ENCODE data around the gene TCEA2. TPM values are rescaled to one million over a fixed set of nuclear protein-coding genes. Genes with fewer than 3 reads are reported as not detected.

The TCEA2 gene
- polyA plus RNA-seq, 1 donor from 2014 or later, result 87.7 TPM

DNA sequence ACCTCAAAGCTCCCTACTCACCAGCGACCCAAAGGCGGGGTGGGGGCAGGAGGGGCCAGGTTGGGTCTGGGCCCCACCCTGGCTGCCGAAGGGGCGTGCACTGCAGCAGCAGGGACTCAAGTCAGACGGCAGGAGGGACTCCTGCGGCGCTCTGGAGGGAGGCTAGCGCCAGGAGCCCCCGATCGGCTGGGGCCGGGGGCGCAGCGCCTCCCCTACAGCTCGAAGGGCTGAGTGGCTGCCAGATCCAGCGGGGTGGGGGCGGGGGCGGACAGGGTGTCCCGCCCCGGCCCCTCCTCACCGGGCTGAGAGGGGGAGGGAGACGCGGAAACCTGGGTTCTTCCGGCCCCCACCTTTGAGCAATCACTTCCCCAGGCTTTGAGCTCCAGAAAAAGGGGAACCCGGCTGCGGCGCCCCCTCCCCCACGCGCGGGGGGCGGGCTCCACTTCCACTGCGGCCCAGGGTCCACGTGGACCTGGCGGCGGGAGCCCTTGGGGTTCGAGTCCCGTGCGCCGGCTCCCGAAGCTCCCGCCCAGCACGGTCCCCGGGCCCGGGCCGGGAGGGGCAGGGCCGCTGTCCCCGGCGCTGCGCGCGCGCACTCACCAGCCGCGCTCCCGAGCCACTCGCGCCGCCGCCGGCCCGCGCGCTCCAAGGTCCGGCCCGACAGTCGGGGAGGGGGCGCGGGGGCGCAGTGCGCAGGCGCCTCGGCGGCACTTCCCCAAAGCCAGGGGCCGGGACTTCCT is 16.4 kb downstream of the TCEA2 start, which contains the start of gene RGS19:
Gene RGS19 (minus strand): TSS at position 246 of the 740 bp plus-strand sequence. CDS start 2,632 bp downstream, outside the sequence.
- Histone ChIP-seq H3K9me3 (ENCODE audit: low read length) (no peaks in the 10 kb centered on the region), H3K27me3 (ENCODE audit: insufficient read depth, low read depth, low read length) (peaks cover 13% of the 10 kb centered on the region), H3K9me2 (ENCODE audit: insufficient read depth, low read length) (no peaks in the 10 kb centered on the region), H3K9ac (ENCODE audit: low read length) (peak within 1 kb of the TSS; percentile 60), H3K36me3 (ENCODE audit: insufficient read depth, low read length) (no peaks in the 10 kb centered on the region), H3F3A (ENCODE audit: insufficient read depth, low read length, poor library complexity, severe bottlenecking) (no peaks in the 10 kb centered on the region), H2AFZ (ENCODE audit: low read depth, low read length) (no peak within 1 kb of the TSS), H3K4me2 (ENCODE audit: low read length) (peak within 1 kb of the TSS; percentile 35), H4K20me1 (ENCODE audit: insufficient read depth) (no peaks in the 10 kb centered on the region), H3K79me2 (replicated peaks; ENCODE audit: insufficient read depth, low read length) (no peaks in the 10 kb centered on the region), H3K27ac (ENCODE audit: low read length) (no peak within 1 kb of the TSS), H3K4me3 (ENCODE audit: low read length) (peak within 1 kb of the TSS; percentile 70)
- no peak for TF ChIP-seq SMC3 (conservative IDR thresholded peaks at IDR 0.05; ENCODE audit: poor library complexity)
- peak; percentile 50 for TF ChIP-seq MXI1 (conservative IDR thresholded peaks at IDR 0.05; ENCODE audit: poor library complexity, severe bottlenecking)

DNA sequence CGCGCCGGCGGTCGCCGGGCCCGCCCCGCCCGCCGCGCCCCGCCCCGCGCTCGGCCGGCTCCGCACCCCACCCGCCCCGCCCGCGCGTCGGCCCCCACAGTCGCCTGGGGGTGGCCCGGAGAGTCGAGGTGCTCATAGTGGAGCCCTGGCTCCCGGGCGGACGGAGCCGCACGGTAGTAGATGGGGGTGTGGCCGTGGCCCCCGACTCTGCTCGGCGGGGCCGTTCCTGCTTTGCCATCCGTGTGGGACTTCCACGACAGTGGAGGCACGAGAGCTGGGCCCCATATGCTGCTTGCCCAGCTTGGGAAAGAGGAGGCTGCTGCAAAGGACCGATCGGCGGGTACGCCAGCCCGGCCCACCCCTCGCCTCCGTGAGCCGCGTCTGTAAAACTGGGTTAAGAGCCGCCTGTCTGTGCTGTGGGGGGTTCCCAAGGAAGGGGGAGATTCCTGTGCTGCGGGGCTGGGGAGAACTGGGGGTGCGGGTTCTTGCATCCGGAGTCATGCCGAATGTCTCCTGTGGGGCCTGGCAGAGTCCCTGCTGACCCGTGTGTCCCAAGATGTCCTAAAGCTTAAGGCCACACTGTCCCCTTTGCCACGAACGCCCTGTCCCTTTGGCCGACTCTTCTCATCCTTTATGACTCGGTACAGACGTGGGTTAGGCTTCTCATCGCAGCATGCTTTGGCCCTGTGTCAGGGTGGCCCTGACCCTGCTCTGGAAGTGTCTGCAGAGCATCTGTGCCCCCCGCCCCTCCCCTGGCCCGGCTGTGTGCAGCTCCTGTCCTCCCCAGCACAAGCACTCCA is 17.2 kb downstream of the TCEA2 start, which contains the start of gene OPRL1:
Gene OPRL1 (plus strand): TSS at position 70 of the 800 bp plus-strand sequence. CDS start 12,639 bp downstream, outside the sequence.
- no peak within 1 kb of the TSS for H3K27ac ChIP-seq (ENCODE audit: low read length)
- H3K27me3 ChIP-seq (ENCODE audit: insufficient read depth, low read depth, low read length), result peaks cover 21% of the 10 kb centered on the region
- H3K79me2 ChIP-seq (replicated peaks; ENCODE audit: insufficient read depth, low read length), result no peaks in the 10 kb centered on the region
- no peaks in the 10 kb centered on the region for H3F3A ChIP-seq (ENCODE audit: insufficient read depth, low read length, poor library complexity, severe bottlenecking)
- H3K9me3 ChIP-seq (ENCODE audit: low read length), result no peaks in the 10 kb centered on the region
- H3K9me2 ChIP-seq (ENCODE audit: insufficient read depth, low read length), result no peaks in the 10 kb centered on the region
- no peaks in the 10 kb centered on the region for H4K20me1 ChIP-seq (ENCODE audit: insufficient read depth)
- peak within 1 kb of the TSS; percentile 60 for H3K9ac ChIP-seq (ENCODE audit: low read length)
- no peaks in the 10 kb centered on the region for H3K36me3 ChIP-seq (ENCODE audit: insufficient read depth, low read length)
- peak within 1 kb of the TSS; percentile 35 for H3K4me2 ChIP-seq (ENCODE audit: low read length)
- peak within 1 kb of the TSS; percentile 70 for H3K4me3 ChIP-seq (ENCODE audit: low read length)
- TF ChIP-seq MXI1 (conservative IDR thresholded peaks at IDR 0.05; ENCODE audit: poor library complexity, severe bottlenecking) (no peak), TAF1 (IDR thresholded peaks at IDR 0.05; ENCODE audit: low read depth) (no peak), RAD21 (conservative IDR thresholded peaks at IDR 0.05) (no peak), CTCF (IDR thresholded peaks at IDR 0.05; ENCODE audit: poor library complexity, severe bottlenecking) (no peak), SMC3 (conservative IDR thresholded peaks at IDR 0.05; ENCODE audit: poor library complexity) (no peak), EP300 (conservative IDR thresholded peaks at IDR 0.05; ENCODE audit: poor library complexity, severe bottlenecking) (no peak), EZH2 (IDR thresholded peaks at IDR 0.05; ENCODE audit: borderline replicate concordance, insufficient read depth, low read length, poor library complexity, severe bottlenecking) (no peak), POLR2AphosphoS5 (IDR thresholded peaks at IDR 0.05) (no peak)
- TF ChIP-seq, protein P1, sequence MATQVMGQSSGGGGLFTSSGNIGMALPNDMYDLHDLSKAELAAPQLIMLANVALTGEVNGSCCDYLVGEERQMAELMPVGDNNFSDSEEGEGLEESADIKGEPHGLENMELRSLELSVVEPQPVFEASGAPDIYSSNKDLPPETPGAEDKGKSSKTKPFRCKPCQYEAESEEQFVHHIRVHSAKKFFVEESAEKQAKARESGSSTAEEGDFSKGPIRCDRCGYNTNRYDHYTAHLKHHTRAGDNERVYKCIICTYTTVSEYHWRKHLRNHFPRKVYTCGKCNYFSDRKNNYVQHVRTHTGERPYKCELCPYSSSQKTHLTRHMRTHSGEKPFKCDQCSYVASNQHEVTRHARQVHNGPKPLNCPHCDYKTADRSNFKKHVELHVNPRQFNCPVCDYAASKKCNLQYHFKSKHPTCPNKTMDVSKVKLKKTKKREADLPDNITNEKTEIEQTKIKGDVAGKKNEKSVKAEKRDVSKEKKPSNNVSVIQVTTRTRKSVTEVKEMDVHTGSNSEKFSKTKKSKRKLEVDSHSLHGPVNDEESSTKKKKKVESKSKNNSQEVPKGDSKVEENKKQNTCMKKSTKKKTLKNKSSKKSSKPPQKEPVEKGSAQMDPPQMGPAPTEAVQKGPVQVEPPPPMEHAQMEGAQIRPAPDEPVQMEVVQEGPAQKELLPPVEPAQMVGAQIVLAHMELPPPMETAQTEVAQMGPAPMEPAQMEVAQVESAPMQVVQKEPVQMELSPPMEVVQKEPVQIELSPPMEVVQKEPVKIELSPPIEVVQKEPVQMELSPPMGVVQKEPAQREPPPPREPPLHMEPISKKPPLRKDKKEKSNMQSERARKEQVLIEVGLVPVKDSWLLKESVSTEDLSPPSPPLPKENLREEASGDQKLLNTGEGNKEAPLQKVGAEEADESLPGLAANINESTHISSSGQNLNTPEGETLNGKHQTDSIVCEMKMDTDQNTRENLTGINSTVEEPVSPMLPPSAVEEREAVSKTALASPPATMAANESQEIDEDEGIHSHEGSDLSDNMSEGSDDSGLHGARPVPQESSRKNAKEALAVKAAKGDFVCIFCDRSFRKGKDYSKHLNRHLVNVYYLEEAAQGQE (IDR thresholded peaks at IDR 0.05; ENCODE audit: borderline replicate concordance), result no peak
- H2AFZ ChIP-seq (ENCODE audit: low read depth, low read length), result no peak within 1 kb of the TSS
